Ovary (tissue), 3 donors: ENCODE data around the gene SORCS2.

Source experiments
- EP300 ChIP-seq: sonication (generic); formaldehyde crosslinking; IDR thresholded peaks from one replicate; pipeline ENCODE4 v1.6.1; 2017; ENCODE audit warnings: antibody characterized with exemption
- POLR2A ChIP-seq: fragments of 450-650 bp; IDR thresholded peaks from one replicate; pipeline ENCODE4 v1.6.1; 2017; ENCODE audit warnings: antibody characterized with exemption, mild to moderate bottlenecking, moderate library complexity
- TF ChIP-seq, protein P1 (sequence below), 3 donors: fragments of 450-650 bp in 2 of 3; fragments of 200-600 bp in 1 of 3; IDR thresholded peaks; one replicate each; pipeline versions ENCODE4 v1.5.1 to v1.8.0; 2016 to 2022; ENCODE audit warnings: antibody characterized with exemption in 3 of 3, mild to moderate bottlenecking in 1 of 3
- donor health status: DM: no; HTN: no; CAD: no.

DNA sequence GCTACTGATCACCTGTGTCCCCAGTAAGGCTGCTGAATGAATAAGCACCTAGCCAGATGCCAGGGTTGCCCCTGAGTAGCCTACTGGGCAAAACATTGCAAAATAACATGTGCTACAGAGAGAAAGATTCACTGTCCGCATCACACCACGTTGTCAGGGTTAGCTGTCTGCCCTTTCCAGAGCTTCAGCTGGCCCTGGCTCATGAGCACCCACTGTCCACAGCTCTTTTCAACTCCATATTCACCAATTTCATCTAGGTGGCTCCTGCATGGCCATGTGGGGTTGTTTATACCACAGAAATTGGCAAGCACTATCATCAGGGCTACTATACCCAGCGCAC, 470.1 kb downstream of the SORCS2 start:
- TF ChIP-seq, protein P1, sequence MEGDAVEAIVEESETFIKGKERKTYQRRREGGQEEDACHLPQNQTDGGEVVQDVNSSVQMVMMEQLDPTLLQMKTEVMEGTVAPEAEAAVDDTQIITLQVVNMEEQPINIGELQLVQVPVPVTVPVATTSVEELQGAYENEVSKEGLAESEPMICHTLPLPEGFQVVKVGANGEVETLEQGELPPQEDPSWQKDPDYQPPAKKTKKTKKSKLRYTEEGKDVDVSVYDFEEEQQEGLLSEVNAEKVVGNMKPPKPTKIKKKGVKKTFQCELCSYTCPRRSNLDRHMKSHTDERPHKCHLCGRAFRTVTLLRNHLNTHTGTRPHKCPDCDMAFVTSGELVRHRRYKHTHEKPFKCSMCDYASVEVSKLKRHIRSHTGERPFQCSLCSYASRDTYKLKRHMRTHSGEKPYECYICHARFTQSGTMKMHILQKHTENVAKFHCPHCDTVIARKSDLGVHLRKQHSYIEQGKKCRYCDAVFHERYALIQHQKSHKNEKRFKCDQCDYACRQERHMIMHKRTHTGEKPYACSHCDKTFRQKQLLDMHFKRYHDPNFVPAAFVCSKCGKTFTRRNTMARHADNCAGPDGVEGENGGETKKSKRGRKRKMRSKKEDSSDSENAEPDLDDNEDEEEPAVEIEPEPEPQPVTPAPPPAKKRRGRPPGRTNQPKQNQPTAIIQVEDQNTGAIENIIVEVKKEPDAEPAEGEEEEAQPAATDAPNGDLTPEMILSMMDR (IDR thresholded peaks at IDR 0.05): no peak
- TF ChIP-seq POLR2A: no peak
- TF ChIP-seq EP300: no peak
